A549 treated with Mapracorat at 1 μM for 4 hours (cell line): Measurements from ENCODE around the gene RAB42. TPM values are rescaled to one million over a fixed set of nuclear protein-coding genes. Genes with fewer than 3 reads are reported as not detected.

Source experiments
- total RNA-seq: library from RNA; stranded (reverse); fragments of 200-300 nt; extraction: Qiagen RNA extraction; gene quantifications from 5 replicates; pipeline ENCODE4 v1.2.3, GENCODE V29; 2022

The RAB42 gene
- 2.9 to 3.5 TPM (median 3.1 TPM) in 5 replicates for total RNA-seq

GRCh38 chr1:28591708-28592320 lies at the start of gene RAB42:
Gene RAB42, plus strand, starts transcription at chr1:28592265. Its CDS starts 247 bp downstream, at chr1:28592512.

GRCh38 chr1:28552758-28553663 lies 39.1 kb upstream of the RAB42 start, which contains the start of gene TRNAU1AP:
Gene TRNAU1AP, plus strand, starts transcription at chr1:28553085. Its CDS starts 26 bp downstream, at chr1:28553111.

GRCh38 chr1:28642847-28643635 lies 51.0 kb downstream of the RAB42 start, which contains the start of gene TAF12:
Gene TAF12, minus strand, starts transcription at chr1:28643067. Its CDS starts 20,986 bp downstream, at chr1:28622081.

Other genes with a start within 250 kb of the RAB42 start
- 19.4 to 23.5 TPM (median 21.8 TPM) in 5 replicates for gene PHACTR4, start 222.5 kb upstream of the RAB42 start, total RNA-seq
- 67.2 to 83.0 TPM (median 75.8 TPM) in 5 replicates for gene RCC1, start 86.2 kb upstream of the RAB42 start, total RNA-seq
- gene TRNAU1AP, start 39.2 kb upstream of the RAB42 start, total RNA-seq = 19.8 to 27.3 TPM (median 23.3 TPM) in 5 replicates
- gene TAF12, start 50.8 kb downstream of the RAB42 start, total RNA-seq = 11.9 to 13.6 TPM (median 13.0 TPM) in 5 replicates
- gene RNU11, start 56.3 kb downstream of the RAB42 start, total RNA-seq = not detected in 5 replicates
- 5.5 to 6.3 TPM (median 5.7 TPM) in 5 replicates for gene GMEB1, start 76.5 kb downstream of the RAB42 start, total RNA-seq
- 51.6 to 57.5 TPM (median 53.3 TPM) in 5 replicates for gene YTHDF2, start 144.7 kb downstream of the RAB42 start, total RNA-seq
- 0.01 to 0.02 TPM (median 0.02 TPM) in 4 of 5 replicates, not detected in the other for gene OPRD1, start 219.9 kb downstream of the RAB42 start, total RNA-seq